Fibroblast of skin of abdomen (primary cell): ENCODE results near the gene SH3RF3.
"Not testable (repeated sequence)": the region's sequence is repeated elsewhere in the genome, so short reads cannot be mapped to it uniquely, and the experiment has no call there.

Source experiments
- DNase-seq: peaks from one replicate; pipeline ENCODE4 v3.0.0-alpha.2; 2013

The SH3RF3 gene

GRCh38 chr2:109159096-109159495, 30.1 kb downstream of the SH3RF3 start:
- DNase-seq = no peak

GRCh38 chr2:109160714-109161440, 31.9 kb downstream of the SH3RF3 start:
- DNase-seq = no peak

GRCh38 chr2:109162367-109162766, 33.4 kb downstream of the SH3RF3 start:
- not testable (repeated sequence) for DNase-seq

GRCh38 chr2:109162999-109163398, 34.0 kb downstream of the SH3RF3 start:
- DNase-seq = no peak

GRCh38 chr2:109164311-109164710, 35.3 kb downstream of the SH3RF3 start:
- DNase-seq = no peak

GRCh38 chr2:109164739-109165221, 35.8 kb downstream of the SH3RF3 start:
- DNase-seq = peak; percentile 87

GRCh38 chr2:109166811-109167210, 37.8 kb downstream of the SH3RF3 start:
- DNase-seq = peak; percentile 76

GRCh38 chr2:109168086-109168485, 39.1 kb downstream of the SH3RF3 start:
- peak; percentile 71 for DNase-seq

GRCh38 chr2:109168716-109169115, 39.7 kb downstream of the SH3RF3 start:
- DNase-seq = no peak

GRCh38 chr2:109170645-109171044, 41.6 kb downstream of the SH3RF3 start:
- no peak for DNase-seq

- DNase-seq = peak; percentile 95
Observed at GRCh38 chr2:109171444-109172334, 42.7 kb downstream of the SH3RF3 start.

- no peak for DNase-seq
Observed at GRCh38 chr2:109172556-109173105, 43.6 kb downstream of the SH3RF3 start.

GRCh38 chr2:109173311-109174171, 44.5 kb downstream of the SH3RF3 start:
- peak; percentile 92 for DNase-seq

- DNase-seq = no peak
Observed at GRCh38 chr2:109174214-109174613, 45.2 kb downstream of the SH3RF3 start.

GRCh38 chr2:109174626-109175349, 45.8 kb downstream of the SH3RF3 start:
- no peak for DNase-seq

GRCh38 chr2:109175350-109175678, 46.3 kb downstream of the SH3RF3 start:
- DNase-seq = no peak

- no peak for DNase-seq
Observed at GRCh38 chr2:109176928-109177327, 47.9 kb downstream of the SH3RF3 start.

GRCh38 chr2:109177635-109178034, 48.6 kb downstream of the SH3RF3 start:
- DNase-seq = no peak

GRCh38 chr2:109178968-109179367, 50.0 kb downstream of the SH3RF3 start:
- no peak for DNase-seq

GRCh38 chr2:109180786-109181185, 51.8 kb downstream of the SH3RF3 start:
- DNase-seq = peak; percentile 30

- DNase-seq = peak; percentile 32
Observed at GRCh38 chr2:109182426-109182825, 53.4 kb downstream of the SH3RF3 start.

- DNase-seq = no peak
Observed at GRCh38 chr2:109183871-109184270, 54.9 kb downstream of the SH3RF3 start.
